ENCODE measurements around the gene CYP2A13.

- no peak for TF ChIP-seq ZNF253 (CRISPR knock-in tag; conservative IDR thresholded peaks at IDR 0.05)
- no peak for TF ChIP-seq CTCF (IDR thresholded peaks at IDR 0.05 in 2 of 3, conservative IDR thresholded peaks at IDR 0.05 in 1 of 3; ENCODE audit: insufficient read depth in 2 of 3, low read depth in 1 of 3, low read length in 3 of 3)
- TF ChIP-seq ZBTB17 (CRISPR knock-in tag; IDR thresholded peaks at IDR 0.05) = no peak
- TF ChIP-seq PKNOX1 (IDR thresholded peaks at IDR 0.05) = no peak
- no peak for TF ChIP-seq BCLAF1 (IDR thresholded peaks at IDR 0.05; ENCODE audit: borderline replicate concordance in 1 of 2, control insufficient read depth in 1 of 2, low read depth in 2 of 2, low read length in 1 of 2)
- TF ChIP-seq HNRNPL (IDR thresholded peaks at IDR 0.05; ENCODE audit: low read depth, low read length) = no peak
These were observed 12.0 kb upstream of the CYP2A13 start for GRCh38 chr19:41076286-41076685.
